Measurements from ENCODE around the gene CNTNAP2. TPM values are rescaled to one million over a fixed set of nuclear protein-coding genes. Genes with fewer than 3 reads are reported as not detected.

CNTNAP2 gene
- total and polyA plus RNA-seq, 2 of the 8 experiments (the other 6 are each of a cell fraction or from before 2014, with no cell fraction given): 27.9 to 71.0 TPM

GRCh38 chr7:148129023-148129422 lies 2012.4 kb downstream of the CNTNAP2 start (continued):
- no peak for TF ChIP-seq E2F6 (IDR thresholded peaks at IDR 0.05)
- TF ChIP-seq ATF2 (IDR thresholded peaks at IDR 0.05; ENCODE audit: low read length): no peak
- no peak for TF ChIP-seq USF2 (IDR thresholded peaks at IDR 0.05; ENCODE audit: low read length)
